Thyroid gland (tissue), 4 donors: ENCODE data around the gene ANKRD18A.
"Not testable (repeated sequence)": the region's sequence is repeated elsewhere in the genome, so short reads cannot be mapped to it uniquely, and the experiment has no call there.

ENCODE experiments used
- POLR2A ChIP-seq, 2 donors: fragments of 450-650 bp; IDR thresholded peaks; one replicate each; pipeline ENCODE4 v1.6.1; 2017; ENCODE audit warnings: antibody characterized with exemption in 2 of 2, mild to moderate bottlenecking in 2 of 2, moderate library complexity in 1 of 2
- TF ChIP-seq, protein P1 (sequence below), 6 experiments: fragments of 200-600 bp in 3 of 6; fragments of 450-650 bp in 3 of 6; sonication (generic) in 3 of 6; IDR thresholded peaks; one replicate each; pipeline ENCODE4 v1.5.1; 2016 to 2019; ENCODE audit warnings: antibody characterized with exemption in 6 of 6, mild to moderate bottlenecking in 2 of 6, inconsistent platforms in 1 of 6, moderate library complexity in 1 of 6

DNA sequence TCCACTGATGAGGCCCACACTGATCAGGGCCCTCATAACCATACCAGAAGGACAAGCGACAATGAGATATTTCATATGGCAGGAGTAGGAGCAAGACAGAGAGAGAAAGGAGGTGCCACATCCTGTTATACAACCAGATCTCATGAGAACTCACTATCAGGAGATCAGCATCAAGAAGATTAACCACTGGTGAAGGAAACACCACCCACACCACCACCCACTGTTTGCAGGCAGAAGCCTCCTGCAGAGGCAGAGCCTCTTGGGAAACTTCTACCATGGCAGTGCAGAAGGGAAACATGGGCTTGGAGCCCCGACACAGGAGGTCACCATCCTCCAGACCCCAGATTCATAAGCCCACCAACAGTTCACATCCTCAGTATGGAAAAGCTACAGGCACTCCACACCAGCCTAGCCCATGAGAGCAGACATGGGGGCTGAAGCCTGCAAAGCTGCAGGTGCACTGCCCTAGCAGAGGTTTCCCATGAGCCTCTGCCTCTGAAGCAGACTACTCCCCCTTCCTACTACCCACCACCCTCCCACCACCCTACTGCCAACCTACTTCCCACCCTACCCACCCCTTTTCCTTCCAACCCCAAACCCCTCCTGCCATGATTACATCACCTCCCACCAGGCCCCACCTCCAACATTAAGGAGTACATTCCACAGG, 73.8 kb downstream of the ANKRD18A start:
- TF ChIP-seq, protein P1, sequence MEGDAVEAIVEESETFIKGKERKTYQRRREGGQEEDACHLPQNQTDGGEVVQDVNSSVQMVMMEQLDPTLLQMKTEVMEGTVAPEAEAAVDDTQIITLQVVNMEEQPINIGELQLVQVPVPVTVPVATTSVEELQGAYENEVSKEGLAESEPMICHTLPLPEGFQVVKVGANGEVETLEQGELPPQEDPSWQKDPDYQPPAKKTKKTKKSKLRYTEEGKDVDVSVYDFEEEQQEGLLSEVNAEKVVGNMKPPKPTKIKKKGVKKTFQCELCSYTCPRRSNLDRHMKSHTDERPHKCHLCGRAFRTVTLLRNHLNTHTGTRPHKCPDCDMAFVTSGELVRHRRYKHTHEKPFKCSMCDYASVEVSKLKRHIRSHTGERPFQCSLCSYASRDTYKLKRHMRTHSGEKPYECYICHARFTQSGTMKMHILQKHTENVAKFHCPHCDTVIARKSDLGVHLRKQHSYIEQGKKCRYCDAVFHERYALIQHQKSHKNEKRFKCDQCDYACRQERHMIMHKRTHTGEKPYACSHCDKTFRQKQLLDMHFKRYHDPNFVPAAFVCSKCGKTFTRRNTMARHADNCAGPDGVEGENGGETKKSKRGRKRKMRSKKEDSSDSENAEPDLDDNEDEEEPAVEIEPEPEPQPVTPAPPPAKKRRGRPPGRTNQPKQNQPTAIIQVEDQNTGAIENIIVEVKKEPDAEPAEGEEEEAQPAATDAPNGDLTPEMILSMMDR (IDR thresholded peaks at IDR 0.05) = not testable (repeated sequence)
- TF ChIP-seq POLR2A (IDR thresholded peaks at IDR 0.05) = not testable (repeated sequence)
